Diencephalon (tissue), 1 donor: Measurements from ENCODE around the gene VN1R2. TPM values are rescaled to one million over a fixed set of nuclear protein-coding genes. Genes with fewer than 3 reads are reported as not detected.

ENCODE experiments used
- total RNA-seq: library from RNA; depleted of rRNA; stranded (reverse); fragments of >200 nt; gene quantifications from one replicate; pipeline ENCODE4 v1.2.3, GENCODE V29; 2014

VN1R2 gene
- total RNA-seq, result not detected

GRCh38 chr19:53257715-53258342 lies at the start of gene VN1R2:
VN1R2 (plus strand) TSS chr19:53258292; CDS start chr19:53258376, 84 bp downstream.

GRCh38 chr19:53254411-53255341 lies 3.4 kb upstream of the VN1R2 start, which contains the start of gene ZNF677:
ZNF677 (minus strand) TSS chr19:53254873; CDS start chr19:53251550, 3,323 bp downstream.

GRCh38 chr19:53267623-53268022 lies 9.5 kb downstream of the VN1R2 start, which contains the start of gene VN1R4:
VN1R4 (minus strand) TSS chr19:53267723; CDS start chr19:53267665, 58 bp downstream.

Other genes starting within 250 kb of the VN1R2 start
- not detected for gene ERVV-1, start 244.4 kb upstream of the VN1R2 start, total RNA-seq
- gene ERVV-2, start 213.6 kb upstream of the VN1R2 start, total RNA-seq, result not detected
- 33.0 TPM for gene ZNF160, start 154.9 kb upstream of the VN1R2 start, total RNA-seq
- 31.8 TPM for gene ZNF415, start 125.4 kb upstream of the VN1R2 start, total RNA-seq
- gene ZNF347, start 99.2 kb upstream of the VN1R2 start, total RNA-seq, result 21.0 TPM
- 5.5 TPM for gene ZNF665, start 64.9 kb upstream of the VN1R2 start, total RNA-seq
- gene ZNF677, start 3.4 kb upstream of the VN1R2 start, total RNA-seq, result 40.8 TPM
- gene VN1R4, start 9.4 kb downstream of the VN1R2 start, total RNA-seq, result not detected
- gene ZNF845, start 75.5 kb downstream of the VN1R2 start, total RNA-seq, result 15.7 TPM
- 20.5 TPM for gene ZNF525, start 107.4 kb downstream of the VN1R2 start, total RNA-seq
- 27.0 TPM for gene ZNF765, start 136.9 kb downstream of the VN1R2 start, total RNA-seq
- gene ZNF761, start 173.7 kb downstream of the VN1R2 start, total RNA-seq, result 12.9 TPM
- gene ZNF813, start 209.4 kb downstream of the VN1R2 start, total RNA-seq, result 5.5 TPM